Panc1 (cell line): Measurements from ENCODE around the gene GADL1. TPM values are rescaled to one million over a fixed set of nuclear protein-coding genes. Genes with fewer than 3 reads are reported as not detected.

Source experiments
- ATAC-seq: fragments of 200-7000 bp; cut with Tn5 transposase; 2 replicates; pipeline ENCODE4 v1.9.1; 2020; ENCODE audit warnings: mild to moderate bottlenecking, moderate library complexity
- BruUV-seq: library from RNA; stranded (reverse); fragments of 400-500 nt; replicated peaks from 2 replicates; lab custom pipeline; 2021; lab: Mats Ljungman, UMichigan
- CTCF ChIA-PET: fragments of 300-600 bp; sonication (Branson Sonifier 250); formaldehyde crosslinking; loops from one replicate; lab custom pipeline; 2022; ENCODE audit warnings: antibody characterized with exemption; lab: Charles Lee
- POLR2A ChIA-PET: fragments of 300-600 bp; sonication (Branson Sonifier 250); formaldehyde crosslinking; loops from one replicate; lab custom pipeline; 2022; ENCODE audit warnings: antibody characterized with exemption; lab: Charles Lee
- DNase-seq: peaks from one replicate; pipeline ENCODE4 v3.0.0-alpha.2; 2010; ENCODE audit warnings: low read depth, low spot score
- H3K27ac ChIP-seq: 2 replicates; pipeline ENCODE4 v1.5.1; 2011; ENCODE audit warnings: mild to moderate bottlenecking, low read length, inconsistent platforms
- H3K27me3 ChIP-seq: fragments of 200-500 bp; sonication (Bioruptor generic); 2 replicates; pipeline ENCODE4 v1.6.0; 2014; ENCODE audit warnings: low read length, inconsistent platforms; ENCODE audit not compliant: control insufficient read depth, insufficient read depth
- H3K36me3 ChIP-seq: fragments of 200-500 bp; sonication (Bioruptor generic); 2 replicates; pipeline ENCODE4 v1.5.1; 2014; ENCODE audit warnings: inconsistent platforms, mild to moderate bottlenecking, low read length, moderate library complexity; ENCODE audit not compliant: control insufficient read depth, insufficient read depth
- H3K4me1 ChIP-seq: 2 replicates; pipeline ENCODE4 v1.5.1; 2011; ENCODE audit warnings: inconsistent platforms, mild to moderate bottlenecking, low read length, moderate library complexity; ENCODE audit not compliant: control insufficient read depth, insufficient read depth
- H3K4me3 ChIP-seq, 2 experiments: 2 replicates each; pipeline ENCODE4 v1.5.1; 2011 to 2012; ENCODE audit warnings: low read depth in 2 of 2, low read length in 2 of 2, mild to moderate bottlenecking in 2 of 2, inconsistent platforms in 1 of 2, moderate library complexity in 1 of 2
- H3K9me3 ChIP-seq: fragments of 200-500 bp; sonication (Bioruptor generic); 2 replicates; pipeline ENCODE4 v1.5.1; 2014; ENCODE audit warnings: low read depth, mild to moderate bottlenecking, inconsistent platforms, low read length, moderate library complexity; ENCODE audit not compliant: control insufficient read depth, insufficient read depth
- POLR2AphosphoS5 ChIP-seq: IDR thresholded peaks from 2 replicates; pipeline ENCODE4 v1.6.1; 2012; ENCODE audit warnings: mild to moderate bottlenecking, low read depth, low read length, moderate library complexity
- REST ChIP-seq, 2 experiments: IDR thresholded peaks; 2 replicates each; pipeline ENCODE4 v1.6.1; 2011 to 2012; ENCODE audit warnings: low read depth in 2 of 2, control low read depth in 1 of 2, low read length in 1 of 2, mild to moderate bottlenecking in 1 of 2, moderate library complexity in 1 of 2; ENCODE audit not compliant: insufficient read depth in 1 of 2
- SIN3A ChIP-seq: IDR thresholded peaks from 2 replicates; pipeline ENCODE4 v1.6.1; 2012; ENCODE audit warnings: low read depth, mild to moderate bottlenecking, low read length, moderate library complexity, borderline replicate concordance; ENCODE audit not compliant: insufficient read depth
- TCF7L2 ChIP-seq: IDR thresholded peaks from 2 replicates; pipeline ENCODE4 v1.6.1; 2011; ENCODE audit warnings: mild to moderate bottlenecking, low read depth, low read length, inconsistent platforms
- in situ Hi-C: cut with HindIII; loops from 2 replicates; pipeline ENCODE4 v1.10.0; 2016; ENCODE audit warnings: low sequenced_read_pairs, low pct_unique_long_range_greater_than_20kb
- intact Hi-C: fragments of 100-400 bp; cut with micrococcal nuclease; formaldehyde crosslinking; loops from one replicate; pipeline ENCODE4 v1.10.0; 2022; ENCODE audit not compliant: unreplicated experiment
- total RNA-seq: library from RNA; stranded (reverse); gene quantifications from one replicate; pipeline ENCODE4 v1.2.1, GENCODE V29; 2021; ENCODE audit not compliant: unreplicated experiment
- TF ChIP-seq, protein P1 (sequence below): fragments of 450-650 bp; IDR thresholded peaks from 2 replicates; pipeline ENCODE4 v1.5.1; 2017; ENCODE audit warnings: mild to moderate bottlenecking

Gene GADL1
- total RNA-seq, 1 experiment from 2014 or later = not detected

DNA sequence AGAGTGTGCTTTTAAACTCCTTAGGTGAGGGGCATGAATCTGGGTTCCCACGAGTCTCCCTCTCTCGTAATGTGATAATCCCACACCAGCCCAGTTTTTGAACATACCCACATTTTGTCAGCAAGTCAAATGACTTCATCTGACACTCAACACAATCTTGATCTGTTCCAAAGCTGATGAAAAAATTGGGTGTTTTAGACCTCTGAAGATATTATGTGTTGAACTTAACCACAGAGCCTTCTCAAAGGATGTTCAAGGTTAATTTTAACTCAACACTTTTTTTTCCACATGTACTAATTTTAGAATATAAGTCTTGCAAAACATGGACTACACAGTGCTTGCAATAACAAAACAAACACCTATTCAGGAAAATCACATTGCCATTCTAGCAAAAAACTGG lies 164.9 kb downstream of the GADL1 start:
- ChIA-PET POLR2A (no interaction called here), CTCF (no interaction called here)
- ATAC-seq (no peak), DNase-seq (no peak)
- Histone ChIP-seq H3K27me3 (no peaks in the 10 kb centered on the region), H3K4me3 (no peak overlapping the region), H3K9me3 (no peaks in the 10 kb centered on the region), H3K4me1 (no peaks in the 10 kb centered on the region), H3K27ac (no peak overlapping the region), H3K36me3 (no peaks in the 10 kb centered on the region)
- intact Hi-C loops (no loop called here), in situ Hi-C loops (no loop called here)
- BruUV-seq = no TSS peak
- TF ChIP-seq TCF7L2 (no peak), POLR2AphosphoS5 (no peak)

GRCh38 chr3:30728143-30728542 lies 166.3 kb downstream of the GADL1 start:
- Histone ChIP-seq H3K9me3 (no peaks in the 10 kb centered on the region), H3K27ac (no peak overlapping the region), H3K27me3 (no peaks in the 10 kb centered on the region), H3K4me1 (no peaks in the 10 kb centered on the region), H3K4me3 (no peak overlapping the region), H3K36me3 (no peaks in the 10 kb centered on the region)
- BruUV-seq = no TSS peak
- POLR2A ChIA-PET = no interaction called here
- DNase-seq (no peak), ATAC-seq (no peak)
- TF ChIP-seq TCF7L2 (no peak), POLR2AphosphoS5 (no peak), SIN3A (no peak), REST (IDR thresholded peaks at IDR 0.05; ENCODE audit: insufficient read depth in 1 of 2, low read depth in 2 of 2, low read length in 1 of 2) (no peak)
- TF ChIP-seq, protein P1, sequence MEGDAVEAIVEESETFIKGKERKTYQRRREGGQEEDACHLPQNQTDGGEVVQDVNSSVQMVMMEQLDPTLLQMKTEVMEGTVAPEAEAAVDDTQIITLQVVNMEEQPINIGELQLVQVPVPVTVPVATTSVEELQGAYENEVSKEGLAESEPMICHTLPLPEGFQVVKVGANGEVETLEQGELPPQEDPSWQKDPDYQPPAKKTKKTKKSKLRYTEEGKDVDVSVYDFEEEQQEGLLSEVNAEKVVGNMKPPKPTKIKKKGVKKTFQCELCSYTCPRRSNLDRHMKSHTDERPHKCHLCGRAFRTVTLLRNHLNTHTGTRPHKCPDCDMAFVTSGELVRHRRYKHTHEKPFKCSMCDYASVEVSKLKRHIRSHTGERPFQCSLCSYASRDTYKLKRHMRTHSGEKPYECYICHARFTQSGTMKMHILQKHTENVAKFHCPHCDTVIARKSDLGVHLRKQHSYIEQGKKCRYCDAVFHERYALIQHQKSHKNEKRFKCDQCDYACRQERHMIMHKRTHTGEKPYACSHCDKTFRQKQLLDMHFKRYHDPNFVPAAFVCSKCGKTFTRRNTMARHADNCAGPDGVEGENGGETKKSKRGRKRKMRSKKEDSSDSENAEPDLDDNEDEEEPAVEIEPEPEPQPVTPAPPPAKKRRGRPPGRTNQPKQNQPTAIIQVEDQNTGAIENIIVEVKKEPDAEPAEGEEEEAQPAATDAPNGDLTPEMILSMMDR = no peak
- in situ Hi-C loops = no loop called here
- intact Hi-C loops = no loop called here
- CTCF ChIA-PET = no interaction called here

- TF ChIP-seq, protein P1 = no peak
- TF ChIP-seq REST (IDR thresholded peaks at IDR 0.05; ENCODE audit: insufficient read depth in 1 of 2, low read depth in 2 of 2, low read length in 1 of 2) (no peak), TCF7L2 (no peak), SIN3A (no peak), POLR2AphosphoS5 (no peak)
- ATAC-seq (no peak), DNase-seq (no peak)
- intact Hi-C loops (no loop called here), in situ Hi-C loops (no loop called here)
- peaks cover 12% of the 10 kb centered on the region for H3K4me1 ChIP-seq
- CTCF ChIA-PET = no interaction called here
- H3K27me3 ChIP-seq = no peaks in the 10 kb centered on the region
- no peak overlapping the region for H3K4me3 ChIP-seq
- H3K36me3 ChIP-seq = no peaks in the 10 kb centered on the region
- POLR2A ChIA-PET = no interaction called here
- no peaks in the 10 kb centered on the region for H3K9me3 ChIP-seq
- H3K27ac ChIP-seq = peak overlapping the region; percentile 48; the same call in 1 of the 2 replicates
- no TSS peak for BruUV-seq
Observed at GRCh38 chr3:30724863-30725262, 169.6 kb downstream of the GADL1 start.
